ENCODE measurements around the gene FRMD4A.

FRMD4A gene

DNA sequence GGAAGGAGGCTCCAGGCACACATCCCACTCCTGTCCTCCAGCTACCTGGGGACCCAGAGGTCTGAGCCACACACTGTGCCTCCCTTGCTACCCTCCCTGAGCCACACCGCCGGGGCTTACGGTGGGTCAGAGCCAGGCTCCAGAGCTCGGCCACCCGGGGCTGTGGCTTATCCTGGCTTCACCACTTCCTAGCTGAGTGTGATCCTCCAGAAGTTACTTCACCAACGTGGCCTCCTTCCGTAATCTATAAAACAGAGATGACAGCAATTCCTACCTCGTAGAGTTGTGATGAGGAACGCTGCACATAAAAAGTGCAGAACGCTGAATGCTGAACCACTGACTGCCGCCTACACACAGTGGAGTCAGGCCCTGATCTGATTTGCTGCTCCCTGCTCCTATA lies 458.9 kb downstream of the FRMD4A start:
- no peaks in the 10 kb centered on the region for H3F3A ChIP-seq (ENCODE audit: insufficient read depth, low read length)
- no peak overlapping the region for H2AFZ ChIP-seq (ENCODE audit: low read length)
- no peaks in the 10 kb centered on the region for H3K9me2 ChIP-seq (replicated peaks; ENCODE audit: insufficient read depth, low read length)
- no peak overlapping the region for H3K4me3 ChIP-seq (ENCODE audit: low read length)
- H3K9me3 ChIP-seq (replicated peaks; ENCODE audit: insufficient read depth, low read length), result no peaks in the 10 kb centered on the region
- no peak overlapping the region for H3K27ac ChIP-seq (ENCODE audit: low read length)
- no peaks in the 10 kb centered on the region for H3K27me3 ChIP-seq (replicated peaks; ENCODE audit: insufficient read depth, low read length)
- no peak for DNase-seq
- no peaks in the 10 kb centered on the region for H3K4me1 ChIP-seq (ENCODE audit: low read length)
- no peak overlapping the region for H3K9ac ChIP-seq (ENCODE audit: low read length)
- no peaks in the 10 kb centered on the region for H3K79me2 ChIP-seq (ENCODE audit: low read length)
- H3K36me3 ChIP-seq (replicated peaks; ENCODE audit: insufficient read depth, low read length), result no peaks in the 10 kb centered on the region
- no peaks in the 10 kb centered on the region for H4K20me1 ChIP-seq (ENCODE audit: insufficient read depth, low read length)
- TF ChIP-seq EZH2phosphoT487 (IDR thresholded peaks at IDR 0.05; ENCODE audit: low read length), result no peak
- no peak for TF ChIP-seq EZH2 (optimal IDR thresholded peaks at IDR 0.05; ENCODE audit: low read depth, low read length)
- TF ChIP-seq, protein P1, sequence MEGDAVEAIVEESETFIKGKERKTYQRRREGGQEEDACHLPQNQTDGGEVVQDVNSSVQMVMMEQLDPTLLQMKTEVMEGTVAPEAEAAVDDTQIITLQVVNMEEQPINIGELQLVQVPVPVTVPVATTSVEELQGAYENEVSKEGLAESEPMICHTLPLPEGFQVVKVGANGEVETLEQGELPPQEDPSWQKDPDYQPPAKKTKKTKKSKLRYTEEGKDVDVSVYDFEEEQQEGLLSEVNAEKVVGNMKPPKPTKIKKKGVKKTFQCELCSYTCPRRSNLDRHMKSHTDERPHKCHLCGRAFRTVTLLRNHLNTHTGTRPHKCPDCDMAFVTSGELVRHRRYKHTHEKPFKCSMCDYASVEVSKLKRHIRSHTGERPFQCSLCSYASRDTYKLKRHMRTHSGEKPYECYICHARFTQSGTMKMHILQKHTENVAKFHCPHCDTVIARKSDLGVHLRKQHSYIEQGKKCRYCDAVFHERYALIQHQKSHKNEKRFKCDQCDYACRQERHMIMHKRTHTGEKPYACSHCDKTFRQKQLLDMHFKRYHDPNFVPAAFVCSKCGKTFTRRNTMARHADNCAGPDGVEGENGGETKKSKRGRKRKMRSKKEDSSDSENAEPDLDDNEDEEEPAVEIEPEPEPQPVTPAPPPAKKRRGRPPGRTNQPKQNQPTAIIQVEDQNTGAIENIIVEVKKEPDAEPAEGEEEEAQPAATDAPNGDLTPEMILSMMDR (IDR thresholded peaks at IDR 0.05; ENCODE audit: low read length), result no peak
- H3K4me2 ChIP-seq (ENCODE audit: low read depth, low read length), result no peak overlapping the region

DNA sequence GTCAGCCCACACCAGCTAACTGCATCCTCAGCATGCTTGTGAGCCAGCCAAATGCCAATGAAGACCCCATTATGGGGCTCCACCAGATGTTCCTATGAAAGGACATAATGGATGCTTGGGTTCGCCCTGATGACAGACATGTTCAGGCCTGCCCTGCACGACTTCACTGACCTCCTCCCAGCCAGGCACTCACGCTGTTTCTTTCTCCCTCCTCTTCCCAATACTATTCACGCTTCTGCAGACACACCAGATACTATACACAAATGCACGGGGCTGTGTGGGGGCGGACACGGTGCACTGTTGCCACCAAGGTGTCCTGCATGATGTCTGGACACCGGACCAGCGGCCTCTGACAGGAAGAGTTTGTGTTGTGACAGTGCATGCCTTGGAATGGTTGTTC lies 459.7 kb downstream of the FRMD4A start:
- no peaks in the 10 kb centered on the region for H3K79me2 ChIP-seq (ENCODE audit: low read length)
- no peak overlapping the region for H3K27ac ChIP-seq (ENCODE audit: low read length)
- H3K9me3 ChIP-seq (replicated peaks; ENCODE audit: insufficient read depth, low read length), result no peaks in the 10 kb centered on the region
- no peaks in the 10 kb centered on the region for H3K9me2 ChIP-seq (replicated peaks; ENCODE audit: insufficient read depth, low read length)
- H3K9ac ChIP-seq (ENCODE audit: low read length), result no peak overlapping the region
- no peak overlapping the region for H3K4me2 ChIP-seq (ENCODE audit: low read depth, low read length)
- no peak for DNase-seq
- no peaks in the 10 kb centered on the region for H3F3A ChIP-seq (ENCODE audit: insufficient read depth, low read length)
- no peak for TF ChIP-seq EZH2phosphoT487 (IDR thresholded peaks at IDR 0.05; ENCODE audit: low read length)
- TF ChIP-seq, protein P1 (IDR thresholded peaks at IDR 0.05; ENCODE audit: low read length), result no peak
- TF ChIP-seq EZH2 (optimal IDR thresholded peaks at IDR 0.05; ENCODE audit: low read depth, low read length), result no peak
- no peaks in the 10 kb centered on the region for H3K36me3 ChIP-seq (replicated peaks; ENCODE audit: insufficient read depth, low read length)
- no peak overlapping the region for H2AFZ ChIP-seq (ENCODE audit: low read length)
- H3K4me3 ChIP-seq (ENCODE audit: low read length), result no peak overlapping the region
- no peaks in the 10 kb centered on the region for H3K4me1 ChIP-seq (ENCODE audit: low read length)
- H3K27me3 ChIP-seq (replicated peaks; ENCODE audit: insufficient read depth, low read length), result no peaks in the 10 kb centered on the region
- H4K20me1 ChIP-seq (ENCODE audit: insufficient read depth, low read length), result no peaks in the 10 kb centered on the region

DNA sequence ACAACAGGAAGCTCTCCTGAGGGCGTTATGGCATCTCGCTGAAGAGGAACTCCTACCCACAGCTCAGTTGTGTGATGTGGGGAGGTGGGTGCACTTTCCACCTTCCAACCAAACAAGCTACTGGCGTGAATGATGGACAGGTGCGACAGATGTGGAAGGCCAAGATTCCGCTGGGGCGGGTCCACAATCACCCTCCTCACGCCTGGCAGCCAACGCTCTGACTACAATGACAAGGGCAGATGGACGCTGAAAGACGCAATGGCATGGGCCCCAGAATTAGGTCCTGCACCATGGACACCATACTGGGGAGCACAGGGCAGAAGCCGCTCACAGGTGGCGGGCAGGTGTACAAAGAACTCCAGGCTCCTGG lies 461.4 kb downstream of the FRMD4A start:
- DNase-seq, result no peak
- Histone ChIP-seq H4K20me1 (ENCODE audit: insufficient read depth, low read length) (no peaks in the 10 kb centered on the region), H3K4me1 (ENCODE audit: low read length) (no peaks in the 10 kb centered on the region), H3K9me2 (replicated peaks; ENCODE audit: insufficient read depth, low read length) (no peaks in the 10 kb centered on the region), H3K79me2 (ENCODE audit: low read length) (no peaks in the 10 kb centered on the region), H2AFZ (ENCODE audit: low read length) (no peak overlapping the region), H3K9ac (ENCODE audit: low read length) (no peak overlapping the region), H3K27me3 (replicated peaks; ENCODE audit: insufficient read depth, low read length) (no peaks in the 10 kb centered on the region), H3K4me2 (ENCODE audit: low read depth, low read length) (no peak overlapping the region), H3K9me3 (replicated peaks; ENCODE audit: insufficient read depth, low read length) (no peaks in the 10 kb centered on the region), H3F3A (ENCODE audit: insufficient read depth, low read length) (no peaks in the 10 kb centered on the region), H3K36me3 (replicated peaks; ENCODE audit: insufficient read depth, low read length) (no peaks in the 10 kb centered on the region), H3K4me3 (ENCODE audit: low read length) (no peak overlapping the region), H3K27ac (ENCODE audit: low read length) (no peak overlapping the region)
- no peak for TF ChIP-seq EZH2phosphoT487 (IDR thresholded peaks at IDR 0.05; ENCODE audit: low read length)

DNA sequence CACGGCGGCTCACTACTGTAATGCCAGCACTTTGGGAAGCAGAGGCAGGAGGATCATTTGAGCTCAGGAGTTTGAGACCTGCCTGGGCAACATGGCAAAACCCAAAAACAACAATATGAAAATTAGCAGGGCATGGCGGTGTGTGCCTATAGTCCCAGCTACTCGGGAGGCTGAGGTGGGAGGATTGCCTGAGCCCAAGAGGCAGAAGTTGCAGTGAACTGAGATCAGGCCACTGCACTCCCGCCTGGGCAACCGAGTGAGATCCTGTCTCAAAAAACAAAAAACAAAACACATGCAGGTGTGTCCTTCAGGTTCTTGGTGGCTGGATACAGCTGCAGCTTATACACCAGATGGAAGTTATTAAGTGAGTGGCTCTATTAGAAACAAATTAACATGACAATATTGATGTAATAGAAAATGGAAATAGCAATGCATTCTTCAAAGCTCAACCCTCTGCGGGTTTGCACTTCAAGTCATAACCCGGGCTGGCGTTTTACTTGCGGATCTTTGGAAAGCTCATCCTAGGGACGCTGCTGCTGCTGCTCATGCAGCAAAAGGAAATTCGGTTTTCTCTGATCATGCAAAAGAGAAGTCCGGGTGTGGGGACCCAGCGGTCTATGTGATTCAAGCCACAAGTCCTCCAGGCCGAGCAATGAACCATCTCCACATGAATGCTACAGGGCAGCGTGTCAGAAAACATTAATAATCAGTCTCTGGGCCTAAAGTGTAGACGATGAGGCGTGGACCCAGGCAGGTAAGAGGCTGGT lies 462.0 kb downstream of the FRMD4A start:
- no peaks in the 10 kb centered on the region for H3K27me3 ChIP-seq (replicated peaks; ENCODE audit: insufficient read depth, low read length)
- H3K4me1 ChIP-seq (ENCODE audit: low read length), result no peaks in the 10 kb centered on the region
- no peaks in the 10 kb centered on the region for H3K9me3 ChIP-seq (replicated peaks; ENCODE audit: insufficient read depth, low read length)
- H3K9me2 ChIP-seq (replicated peaks; ENCODE audit: insufficient read depth, low read length), result no peaks in the 10 kb centered on the region
- H3K79me2 ChIP-seq (ENCODE audit: low read length), result no peaks in the 10 kb centered on the region
- no peak overlapping the region for H3K4me3 ChIP-seq (ENCODE audit: low read length)
- no peaks in the 10 kb centered on the region for H3K36me3 ChIP-seq (replicated peaks; ENCODE audit: insufficient read depth, low read length)
- DNase-seq, result no peak
- no peak overlapping the region for H2AFZ ChIP-seq (ENCODE audit: low read length)
- no peak overlapping the region for H3K9ac ChIP-seq (ENCODE audit: low read length)
- H3F3A ChIP-seq (ENCODE audit: insufficient read depth, low read length), result no peaks in the 10 kb centered on the region
- TF ChIP-seq, protein P1 (IDR thresholded peaks at IDR 0.05; ENCODE audit: low read length), result no peak
- TF ChIP-seq EZH2phosphoT487 (IDR thresholded peaks at IDR 0.05; ENCODE audit: low read length), result no peak
- no peak for TF ChIP-seq EZH2 (optimal IDR thresholded peaks at IDR 0.05; ENCODE audit: low read depth, low read length)
- no peak overlapping the region for H3K4me2 ChIP-seq (ENCODE audit: low read depth, low read length)
- H4K20me1 ChIP-seq (ENCODE audit: insufficient read depth, low read length), result no peaks in the 10 kb centered on the region
- H3K27ac ChIP-seq (ENCODE audit: low read length), result no peak overlapping the region

Measured in MM.1S (cell line).